HG02623 (cell line): ENCODE measurements around the gene CFAP58.

Experiments
- ATAC-seq: cut with Tn5 transposase; IDR thresholded peaks from one replicate; pipeline ENCODE4 v1.9.1; 2021; ENCODE audit warnings: moderate library complexity; ENCODE audit not compliant: unreplicated experiment

The CFAP58 gene

DNA sequence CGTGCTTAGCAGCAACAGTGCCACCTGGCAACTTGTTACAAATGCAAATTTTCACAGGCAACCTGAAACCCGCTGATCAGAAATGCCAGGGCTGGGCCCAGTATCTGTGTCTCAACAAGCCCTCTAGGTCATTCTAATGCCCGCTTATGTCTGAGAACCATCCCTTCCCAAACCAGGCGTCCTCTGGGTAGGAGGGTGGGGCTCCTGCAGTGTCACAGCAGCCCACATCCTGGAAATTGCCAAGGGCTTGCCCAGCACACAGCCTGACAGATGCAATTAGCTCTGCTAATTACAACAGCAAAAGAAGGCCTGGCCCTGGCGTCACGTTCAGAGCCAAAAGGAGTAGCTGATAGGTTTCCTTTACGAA is 31.2 kb upstream of the CFAP58 start:
- no peak for ATAC-seq

GRCh38 chr10:104323085-104323484 is 30.5 kb upstream of the CFAP58 start:
- no peak for ATAC-seq

- ATAC-seq, result no peak
These were observed 29.9 kb upstream of the CFAP58 start for GRCh38 chr10:104323760-104324201.

- no peak for ATAC-seq
These were observed 29.4 kb upstream of the CFAP58 start for GRCh38 chr10:104324221-104324686.

DNA sequence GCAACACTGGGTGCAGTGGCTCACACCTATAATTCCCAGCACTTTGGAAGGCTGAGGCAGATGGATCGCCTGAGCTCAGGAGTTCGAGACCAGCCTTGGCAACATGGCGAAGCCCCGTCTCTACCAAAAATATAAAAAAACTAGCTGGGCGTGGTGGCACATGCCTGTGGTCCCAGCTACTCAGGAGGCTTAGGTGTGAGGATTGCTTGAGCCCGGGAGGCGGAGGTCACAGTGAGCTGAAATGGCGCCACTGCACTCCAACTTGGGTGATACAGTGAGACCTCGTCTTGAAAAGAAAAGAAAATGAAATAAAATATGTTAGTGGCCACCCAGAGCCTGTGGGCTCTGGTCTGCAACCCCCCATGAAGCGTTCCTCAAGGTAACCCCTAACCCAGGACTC is 28.7 kb upstream of the CFAP58 start:
- no peak for ATAC-seq

DNA sequence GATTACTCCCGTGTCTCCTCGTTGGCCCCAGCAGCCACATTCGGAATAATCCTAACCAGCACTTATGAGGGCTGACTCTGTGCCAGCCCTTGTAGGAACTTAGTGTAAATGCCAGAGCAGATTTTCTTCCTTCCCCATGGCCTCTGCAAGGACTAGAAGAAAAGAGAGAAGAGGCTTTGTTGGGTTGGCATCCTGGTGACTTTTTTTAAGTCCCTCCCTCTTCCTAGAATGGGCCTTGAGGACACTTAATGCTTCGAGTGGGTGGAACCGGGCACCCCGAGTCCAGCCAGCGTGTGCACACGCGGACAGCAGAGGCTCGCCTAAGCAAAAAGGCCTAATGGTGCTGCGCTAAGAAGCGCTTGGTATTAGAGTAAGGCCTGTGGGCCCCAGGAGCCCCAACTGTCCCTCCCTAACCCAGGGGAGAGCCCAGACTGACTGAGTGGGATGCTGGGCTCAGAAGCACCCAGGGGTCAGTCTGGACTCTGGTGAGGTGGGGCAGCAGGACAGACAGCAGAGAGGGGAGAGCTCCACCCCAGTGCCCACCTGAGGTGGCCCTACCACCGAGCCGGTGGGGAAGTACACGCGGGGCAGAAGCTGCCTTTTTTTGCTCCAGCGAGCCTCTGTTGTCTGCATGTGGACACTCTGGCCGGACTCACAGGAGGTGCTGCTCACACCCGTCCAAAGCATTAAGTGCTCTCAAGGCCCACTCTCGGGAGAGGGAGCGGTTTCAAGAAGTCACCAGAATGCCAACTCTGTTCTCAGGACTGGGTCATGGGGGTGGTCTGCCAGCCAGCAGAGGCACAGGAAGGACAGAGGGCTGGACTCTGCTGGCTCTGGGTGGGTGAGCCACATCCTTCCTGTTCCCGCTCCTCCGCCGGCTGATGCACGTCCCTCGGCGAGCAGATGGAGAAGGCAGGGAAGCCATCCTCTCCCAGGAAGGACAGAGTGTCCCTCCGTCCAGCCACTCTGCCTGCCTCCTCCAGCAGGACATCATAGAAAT is 27.9 kb upstream of the CFAP58 start:
- no peak for ATAC-seq

DNA sequence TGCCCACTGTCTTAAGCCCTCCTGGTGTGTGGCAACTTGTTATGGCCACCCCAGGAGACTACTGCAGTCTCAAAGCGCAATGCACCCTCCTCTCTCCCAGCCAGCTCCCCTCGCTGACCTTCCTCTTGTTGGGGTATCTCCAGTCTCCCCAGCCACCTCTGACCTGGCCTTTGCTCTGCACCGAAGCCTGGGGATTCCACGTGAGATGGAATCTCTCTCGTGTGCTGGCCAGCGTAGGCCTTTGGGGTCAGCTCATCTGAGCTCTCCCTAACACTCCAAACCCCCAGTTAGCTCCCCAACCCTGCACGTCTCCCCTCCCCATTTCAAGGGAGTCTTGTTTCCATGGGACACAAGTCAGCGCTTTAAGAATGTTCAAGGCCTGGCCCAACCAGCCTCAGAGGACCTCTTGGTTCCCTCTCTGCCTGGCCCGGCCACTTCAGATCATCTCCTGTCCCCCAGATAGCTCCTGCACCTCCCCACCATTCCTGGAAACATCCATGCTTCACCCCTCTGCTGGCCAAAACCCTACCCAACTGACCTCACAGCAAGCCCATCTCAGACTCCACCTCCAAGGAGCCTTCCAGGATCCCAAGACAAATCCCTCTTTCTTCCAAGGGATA is 26.5 kb upstream of the CFAP58 start:
- ATAC-seq, result no peak

GRCh38 chr10:104327745-104328645 is 25.6 kb upstream of the CFAP58 start:
- ATAC-seq, result no peak

- ATAC-seq, result no peak
These were observed 25.1 kb upstream of the CFAP58 start for GRCh38 chr10:104328646-104328895.

GRCh38 chr10:104328896-104329710 is 24.5 kb upstream of the CFAP58 start:
- ATAC-seq, result peak; percentile 43

DNA sequence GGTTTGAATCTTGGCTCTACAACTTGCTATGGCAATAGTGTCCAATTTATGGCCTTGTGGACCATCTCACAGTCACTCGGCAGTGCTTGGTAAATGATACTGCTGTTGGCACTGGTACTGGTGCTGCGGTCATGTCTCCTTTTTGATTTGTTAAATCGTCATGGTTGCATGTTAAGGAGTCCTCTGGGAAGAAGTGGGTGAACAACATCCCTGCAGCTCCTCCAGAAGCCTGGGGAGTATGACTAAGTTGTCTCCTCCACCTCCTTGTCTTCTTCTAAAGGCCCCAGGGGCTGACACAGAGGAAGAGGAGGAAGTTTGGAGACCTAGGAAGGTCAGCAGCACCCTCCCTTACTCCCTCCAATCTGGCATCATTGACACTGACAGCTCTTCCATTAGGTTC is 23.9 kb upstream of the CFAP58 start:
- ATAC-seq, result no peak

- no peak for ATAC-seq
These were observed 23.2 kb upstream of the CFAP58 start for GRCh38 chr10:104330168-104331110.

- ATAC-seq, result no peak
These were observed 22.3 kb upstream of the CFAP58 start for GRCh38 chr10:104331208-104331838.

DNA sequence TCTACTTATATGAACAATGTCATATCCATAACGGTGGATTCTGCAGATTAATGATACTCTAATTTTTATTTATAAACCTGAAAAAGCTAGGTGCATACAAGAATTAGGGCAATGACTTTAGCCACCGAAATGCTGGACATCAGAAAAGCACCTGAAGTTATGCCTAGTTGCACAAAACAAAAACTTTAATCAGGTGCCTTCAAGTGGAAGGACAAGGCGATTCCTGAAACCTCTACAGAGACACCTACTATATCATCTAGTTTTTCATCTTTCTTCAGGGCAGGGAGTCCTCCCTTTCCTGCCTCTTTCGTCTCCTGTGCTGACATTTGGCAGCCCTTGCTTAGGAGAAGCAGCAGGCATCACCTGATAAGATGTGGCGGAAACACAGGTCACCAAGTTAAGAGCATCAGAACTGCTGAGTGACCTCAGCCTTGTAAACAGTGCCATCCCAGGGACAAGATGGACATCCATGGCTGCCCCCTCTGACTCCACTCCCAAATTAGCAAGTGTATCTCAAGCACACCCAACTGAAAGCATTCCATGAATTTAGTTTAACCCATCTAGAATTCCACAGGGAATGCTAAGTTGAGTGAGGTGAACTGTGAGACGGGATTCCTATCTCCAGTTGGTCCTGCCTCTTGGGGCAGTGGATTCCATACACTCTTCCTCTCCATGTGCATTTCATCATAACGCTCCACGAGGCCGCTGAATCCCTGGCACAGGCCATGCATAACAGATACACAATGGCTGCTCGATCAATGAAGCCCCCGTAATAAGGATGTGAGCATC is 21.2 kb upstream of the CFAP58 start:
- ATAC-seq, result no peak

DNA sequence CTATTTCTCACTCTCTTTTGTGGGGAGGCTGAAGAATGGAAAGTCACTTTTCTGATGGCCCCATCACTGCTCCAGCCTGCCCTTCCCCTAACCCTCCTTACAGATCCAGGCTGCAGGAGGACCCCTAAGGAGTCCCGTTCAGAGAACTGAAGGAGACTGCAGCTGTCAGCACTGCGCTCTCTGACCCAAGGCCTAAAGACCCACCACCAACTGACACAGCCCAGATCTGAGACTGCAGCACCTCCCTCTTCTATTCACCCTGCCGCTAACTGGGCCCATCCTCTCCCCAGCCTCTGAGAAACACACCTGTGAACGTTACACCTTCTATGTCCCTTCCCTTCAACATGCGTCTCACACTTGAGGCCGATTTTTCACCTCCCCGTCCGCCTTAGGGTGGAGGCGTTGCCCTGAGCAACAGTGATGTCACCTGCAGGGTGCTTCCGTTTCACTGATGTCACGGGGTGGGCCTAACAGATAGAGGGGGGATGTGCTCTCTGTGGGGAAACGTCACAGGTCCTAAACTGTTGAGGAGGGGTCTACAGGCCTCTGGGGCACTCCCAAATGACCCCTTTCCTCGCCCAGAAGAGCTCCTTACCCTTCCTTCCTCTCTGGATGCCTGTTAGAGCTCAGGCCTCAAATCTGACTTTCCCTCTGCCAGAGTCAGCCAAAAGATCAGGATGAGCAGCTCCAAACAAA is 20.5 kb upstream of the CFAP58 start:
- no peak for ATAC-seq

DNA sequence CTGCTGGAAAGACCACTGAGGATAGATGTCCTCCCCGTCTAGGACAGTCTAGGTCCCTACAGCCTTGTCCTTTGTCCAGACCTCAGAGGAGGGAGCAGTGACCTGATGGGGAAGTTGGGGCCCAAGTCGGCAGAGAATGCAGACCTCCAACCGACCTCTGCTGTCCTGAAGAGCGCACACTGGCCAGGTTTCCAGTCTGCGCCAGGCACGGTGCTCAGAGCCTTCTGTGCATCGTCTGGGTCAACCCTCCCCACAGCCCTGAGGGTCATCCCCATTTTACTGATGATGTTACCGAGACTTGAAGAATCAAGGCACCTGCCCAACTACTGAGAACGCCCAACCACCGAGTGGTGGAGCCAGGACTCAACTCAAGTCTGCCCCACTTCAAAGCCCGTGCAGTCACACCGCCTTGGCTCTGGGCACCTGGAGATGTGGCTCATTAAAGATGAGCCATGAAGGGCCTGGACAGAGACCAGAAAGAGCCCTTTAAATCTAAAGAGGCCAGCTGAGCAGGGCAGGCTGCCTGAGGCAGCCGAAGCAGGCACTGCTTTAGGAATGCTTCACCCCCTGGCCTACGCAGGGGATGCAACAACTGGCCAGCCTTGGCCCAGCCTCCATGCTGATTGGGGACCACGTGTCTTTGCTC is 19.8 kb upstream of the CFAP58 start:
- no peak for ATAC-seq

DNA sequence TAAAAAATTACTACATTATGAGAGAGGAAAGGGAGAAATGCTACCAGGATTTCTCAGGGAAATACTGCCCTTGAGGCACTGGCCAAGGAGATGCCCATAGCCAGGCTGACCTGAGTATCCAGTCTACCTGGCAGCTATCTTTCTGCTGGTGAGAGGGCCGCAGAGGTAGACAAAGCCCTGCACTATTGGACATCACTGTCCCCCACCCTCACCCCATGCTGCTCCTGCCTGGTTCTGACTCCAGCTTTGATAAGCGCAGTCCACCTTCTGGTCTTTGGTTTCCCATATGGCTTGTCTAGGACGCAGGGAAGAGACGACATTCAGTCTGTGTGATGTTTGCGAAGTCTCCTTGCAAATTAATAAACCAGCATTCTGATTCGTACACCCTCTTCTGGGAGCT is 19.1 kb upstream of the CFAP58 start:
- ATAC-seq, result no peak
